ENCODE data around the gene AGPAT1.
"Not testable (repeated sequence)": the region's sequence is repeated elsewhere in the genome, so short reads cannot be mapped to it uniquely, and the experiment has no call there.

AGPAT1 gene, protein sequence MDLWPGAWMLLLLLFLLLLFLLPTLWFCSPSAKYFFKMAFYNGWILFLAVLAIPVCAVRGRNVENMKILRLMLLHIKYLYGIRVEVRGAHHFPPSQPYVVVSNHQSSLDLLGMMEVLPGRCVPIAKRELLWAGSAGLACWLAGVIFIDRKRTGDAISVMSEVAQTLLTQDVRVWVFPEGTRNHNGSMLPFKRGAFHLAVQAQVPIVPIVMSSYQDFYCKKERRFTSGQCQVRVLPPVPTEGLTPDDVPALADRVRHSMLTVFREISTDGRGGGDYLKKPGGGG

DNA sequence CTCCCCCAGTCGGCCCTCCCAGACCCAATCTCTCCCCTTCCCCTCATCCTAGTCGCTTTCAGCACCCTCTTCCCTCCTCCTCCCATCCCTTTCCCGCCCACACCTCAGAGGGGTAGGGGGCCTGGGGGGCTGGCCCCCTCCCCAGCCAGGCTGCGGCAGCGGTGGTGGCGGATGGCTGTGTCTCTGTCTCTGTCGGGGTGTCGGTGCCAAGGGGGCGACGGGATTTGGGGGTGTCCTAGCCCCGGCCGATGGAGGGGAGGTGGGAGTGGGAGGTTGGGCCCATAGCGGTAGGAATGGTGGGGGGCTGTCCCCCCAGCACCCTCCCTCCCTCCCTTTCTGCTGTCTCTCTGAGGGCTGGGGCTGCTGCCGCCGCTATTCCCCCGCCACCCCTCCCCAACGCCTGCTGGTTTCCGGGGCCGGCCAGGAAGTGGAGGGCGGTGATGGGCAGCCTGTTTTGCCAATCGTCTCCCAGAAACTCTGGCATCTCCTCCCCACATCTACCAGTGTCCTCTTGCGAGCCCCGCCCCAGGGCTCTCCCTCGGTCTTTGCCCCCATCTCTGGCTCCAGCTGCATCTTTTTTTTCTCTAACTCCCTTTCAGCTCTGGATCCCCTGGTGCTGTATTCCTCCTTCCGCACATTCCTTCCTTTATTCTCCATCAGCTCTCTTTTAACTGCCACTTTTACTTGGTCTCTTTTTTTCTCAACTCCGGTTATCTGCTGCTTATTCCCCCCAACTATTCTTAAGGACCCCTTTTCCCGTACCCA, at the start of gene AGPAT1:
Gene AGPAT1, minus strand, starts transcription at position 374 of the 765 bp plus-strand sequence. CDS start 4,588 bp downstream, outside the sequence.
- DNase-seq, result peak; percentile 93

DNA sequence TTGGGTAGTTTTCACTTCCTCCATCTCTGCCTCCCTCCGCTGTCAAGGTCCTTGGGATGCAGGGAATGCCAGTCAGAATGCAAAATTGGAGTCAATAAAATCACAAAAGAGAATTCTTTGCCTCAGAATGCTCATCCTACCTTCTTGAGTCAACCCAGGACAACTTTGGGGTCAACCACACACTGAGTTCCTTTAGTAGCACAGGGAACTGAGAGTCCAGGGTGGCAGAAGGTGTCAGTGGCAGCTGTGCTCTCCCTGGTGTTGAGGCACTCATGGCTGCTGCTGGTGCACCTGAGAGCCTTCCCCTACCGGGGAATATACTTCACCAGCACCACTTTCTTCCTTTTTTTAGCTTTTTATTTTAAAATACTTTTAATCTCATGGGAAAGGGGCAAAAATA, 48.8 kb upstream of the AGPAT1 start:
- no peak for DNase-seq

DNA sequence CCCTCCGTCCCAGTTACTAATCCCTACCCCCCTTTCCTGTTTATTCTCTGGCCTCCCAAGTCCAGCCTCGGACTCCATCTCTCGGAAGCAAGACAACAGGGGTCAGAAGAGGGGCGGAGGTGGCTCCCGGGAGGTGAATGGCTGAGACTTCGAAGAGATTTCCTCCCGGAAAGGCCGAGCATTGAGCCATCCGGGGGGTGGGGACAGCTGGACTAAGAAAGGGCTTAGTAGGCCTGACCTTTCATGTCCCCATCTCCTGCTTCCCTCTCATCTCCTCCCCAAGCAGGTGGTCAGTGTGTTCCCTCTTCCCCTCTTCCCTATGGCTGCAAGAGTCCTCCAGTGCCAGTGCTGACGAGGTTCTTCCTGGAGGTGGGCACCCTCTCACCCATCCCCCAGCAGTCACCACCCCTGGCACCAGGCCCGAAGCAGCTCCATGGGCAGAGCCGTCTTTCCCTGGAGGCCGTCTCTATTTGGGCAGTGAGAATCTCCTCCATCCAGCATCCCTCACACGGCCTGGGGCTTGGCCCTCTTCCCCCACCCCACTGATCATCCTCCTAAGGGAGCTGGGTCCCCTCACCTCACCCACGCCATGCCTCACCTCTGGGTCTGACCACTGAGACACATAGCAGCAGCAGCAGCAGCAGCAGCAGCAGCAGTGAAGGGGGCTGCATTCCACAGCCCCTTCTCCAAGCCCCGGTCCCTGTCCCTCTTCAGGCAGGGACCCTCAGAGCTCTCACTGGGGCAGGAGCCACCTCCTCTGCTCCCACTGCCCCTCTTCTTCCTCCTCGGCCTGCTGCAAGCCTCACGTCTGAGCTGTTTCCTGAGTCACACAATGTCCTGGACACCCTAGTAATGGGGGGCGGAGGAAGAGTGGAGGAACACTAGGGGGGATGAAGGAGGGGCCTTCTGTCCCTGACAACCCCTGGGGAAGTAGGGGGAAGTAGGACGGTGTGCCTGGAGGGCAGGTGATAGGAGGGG, 47.7 kb upstream of the AGPAT1 start, which contains the start of gene NOTCH4:
Gene NOTCH4, minus strand, starts transcription at position 810 of the 978 bp plus-strand sequence. Its CDS starts 139 bp downstream, at position 671.
- no peak for DNase-seq

DNA sequence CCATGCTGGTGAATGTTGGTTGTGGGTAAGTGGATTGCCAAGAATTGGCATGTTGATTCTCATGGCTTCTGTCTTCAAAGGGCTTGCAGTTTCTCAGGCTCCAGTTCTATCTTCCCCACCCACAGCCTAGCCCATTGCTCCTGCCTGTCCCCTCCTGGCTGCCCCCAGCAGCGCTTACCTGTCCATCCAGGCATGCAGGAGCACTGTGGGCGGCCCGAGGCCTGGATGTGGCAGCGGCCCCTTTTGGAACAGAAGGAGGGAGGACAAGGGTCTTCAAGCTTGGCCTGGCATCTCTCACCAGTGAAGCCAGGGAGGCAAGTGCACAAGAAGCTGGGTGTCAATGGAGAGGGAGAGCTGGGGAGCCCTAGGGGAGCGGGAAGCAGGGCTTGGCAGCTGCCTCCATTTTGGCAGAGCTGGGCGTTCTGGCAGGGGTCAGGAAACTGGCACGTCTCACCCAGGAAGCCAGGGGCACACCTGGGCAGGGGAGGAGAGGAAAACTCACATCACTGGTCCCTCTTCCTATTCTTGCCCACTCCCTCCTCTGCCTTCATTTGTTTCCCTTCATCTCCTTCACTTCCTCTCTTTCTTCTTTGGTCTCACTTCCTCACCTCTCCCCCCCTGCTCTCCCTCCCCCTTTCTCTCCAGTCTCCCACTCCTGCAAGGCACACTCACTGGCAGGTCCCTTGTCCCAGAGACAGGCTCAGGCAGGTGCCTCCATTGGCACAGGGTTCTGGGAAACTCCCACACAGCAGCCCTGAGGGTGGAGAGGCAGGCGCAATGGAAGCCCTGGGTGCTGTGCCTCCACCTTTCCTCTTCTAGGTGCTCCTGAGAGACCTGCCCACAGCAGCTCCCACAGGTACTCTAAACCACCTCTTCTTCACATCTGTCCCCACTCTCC, 46.7 kb upstream of the AGPAT1 start:
- DNase-seq, result no peak

DNA sequence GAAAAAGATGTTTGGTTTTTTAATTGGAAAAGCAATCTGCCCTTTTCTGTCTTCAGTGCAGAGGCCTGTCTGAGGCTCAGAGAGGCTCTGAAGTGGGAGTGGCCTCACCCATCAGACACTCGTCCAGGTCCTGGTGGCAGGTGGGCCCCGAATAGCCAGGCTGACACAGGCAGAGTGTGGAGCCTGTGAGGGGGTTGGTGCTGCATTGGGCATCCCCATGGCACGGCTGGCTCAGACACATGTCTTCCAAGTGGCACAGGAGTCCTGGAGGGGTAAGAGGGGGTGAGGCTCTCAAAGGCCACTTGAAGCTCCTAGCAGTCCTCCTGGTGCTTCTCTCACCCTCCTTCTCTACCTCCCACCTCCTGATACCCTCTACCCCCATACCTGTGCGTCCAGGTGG, 44.1 kb upstream of the AGPAT1 start:
- no peak for DNase-seq

DNA sequence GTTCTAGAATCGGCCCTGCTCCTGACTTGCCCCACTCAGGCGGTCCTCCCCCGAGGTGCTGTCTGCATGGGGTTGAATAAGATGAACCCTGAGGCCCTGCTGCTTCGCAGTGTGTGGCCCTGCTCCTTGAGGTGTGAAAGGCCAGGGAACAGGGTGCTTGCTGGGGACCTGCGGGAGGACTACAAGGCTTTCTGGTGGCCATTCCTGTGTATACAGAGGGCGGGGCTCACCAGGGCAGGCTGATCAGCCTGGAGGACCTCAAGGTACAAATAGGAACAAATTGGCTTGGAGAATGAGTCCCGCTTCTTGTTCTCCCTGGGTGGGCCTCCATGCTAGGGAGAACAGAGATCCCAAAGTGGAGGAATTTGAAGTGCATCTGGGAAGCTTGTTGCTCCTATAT, 42.3 kb upstream of the AGPAT1 start:
- no peak for DNase-seq

DNA sequence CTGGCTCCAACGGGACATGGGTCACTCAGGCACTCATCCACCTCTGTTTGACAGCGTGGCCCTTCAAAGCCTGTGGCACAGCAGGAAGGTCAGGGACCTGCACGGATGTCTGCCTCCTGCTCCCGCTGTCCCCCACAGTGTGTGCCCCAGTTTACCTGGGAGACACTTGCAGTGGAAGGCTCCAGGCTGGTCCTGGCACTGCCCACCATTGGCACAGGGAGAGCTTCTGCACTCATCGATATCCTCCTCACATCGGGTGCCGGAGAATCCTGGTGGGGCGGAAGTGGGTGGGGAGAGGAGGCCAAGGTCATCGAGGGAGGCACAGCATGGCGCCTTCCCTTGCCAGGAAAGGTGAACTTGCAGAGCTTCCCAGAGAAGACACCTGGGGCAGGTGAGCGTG, 41.1 kb upstream of the AGPAT1 start:
- no peak for DNase-seq

DNA sequence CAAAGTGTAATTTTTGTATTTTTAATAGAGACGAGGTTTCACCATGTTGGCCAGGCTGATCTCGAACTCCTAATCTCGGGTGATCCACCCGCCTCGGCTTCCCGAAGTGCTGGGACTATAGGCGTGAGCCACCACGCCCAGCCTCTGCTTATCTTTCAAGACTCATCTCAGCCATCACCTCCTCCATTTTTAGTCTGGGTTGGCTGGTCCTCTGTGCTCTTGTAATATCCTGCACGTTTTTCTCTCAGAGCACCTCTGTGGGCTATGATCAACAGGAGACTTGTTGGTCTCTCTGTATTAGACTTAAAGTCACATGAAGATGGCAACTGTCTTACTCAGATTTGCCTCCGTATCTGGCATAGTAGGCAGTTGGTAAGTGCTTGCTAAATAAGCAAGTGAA, 40.4 kb upstream of the AGPAT1 start:
- no peak for DNase-seq

DNA sequence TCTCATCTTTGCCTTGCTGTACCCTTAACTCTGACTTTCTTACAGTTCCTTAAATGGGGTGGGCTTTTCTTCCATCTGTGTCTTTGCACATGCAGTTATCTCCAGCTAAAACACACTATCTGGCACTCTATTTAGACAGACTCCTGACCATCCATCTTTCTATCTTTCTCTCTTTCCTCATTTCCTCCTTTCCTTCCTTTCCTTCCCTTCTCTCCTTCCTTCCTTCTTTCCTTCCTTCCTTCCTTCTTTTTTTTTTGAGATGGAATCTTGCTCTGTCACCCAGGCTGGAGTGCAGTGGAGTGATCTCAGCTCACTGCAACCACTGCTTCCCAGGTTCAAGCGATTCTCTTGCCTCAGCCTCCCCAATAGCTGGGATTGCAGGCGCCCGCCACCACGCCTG, 39.7 kb upstream of the AGPAT1 start:
- DNase-seq, result no peak

DNA sequence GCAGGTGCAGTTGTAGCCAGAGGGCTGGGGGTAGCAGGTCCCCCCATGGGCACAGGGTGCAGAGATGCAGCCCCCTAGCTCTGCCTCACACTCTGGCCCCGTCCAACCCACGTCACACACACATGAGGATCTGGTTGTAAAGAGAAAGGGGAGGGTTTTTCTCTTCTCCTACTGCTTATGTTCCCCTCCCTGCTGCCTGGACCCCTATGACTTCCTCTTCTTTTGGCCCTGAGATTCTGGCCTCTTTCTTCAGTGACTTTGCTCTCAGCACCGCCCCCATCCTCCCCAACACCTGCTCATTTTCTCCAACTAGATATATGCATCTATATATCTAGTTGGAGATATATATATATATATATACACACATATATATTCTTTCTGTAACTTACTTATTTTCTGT, 38.2 kb upstream of the AGPAT1 start:
- DNase-seq, result no peak

DNA sequence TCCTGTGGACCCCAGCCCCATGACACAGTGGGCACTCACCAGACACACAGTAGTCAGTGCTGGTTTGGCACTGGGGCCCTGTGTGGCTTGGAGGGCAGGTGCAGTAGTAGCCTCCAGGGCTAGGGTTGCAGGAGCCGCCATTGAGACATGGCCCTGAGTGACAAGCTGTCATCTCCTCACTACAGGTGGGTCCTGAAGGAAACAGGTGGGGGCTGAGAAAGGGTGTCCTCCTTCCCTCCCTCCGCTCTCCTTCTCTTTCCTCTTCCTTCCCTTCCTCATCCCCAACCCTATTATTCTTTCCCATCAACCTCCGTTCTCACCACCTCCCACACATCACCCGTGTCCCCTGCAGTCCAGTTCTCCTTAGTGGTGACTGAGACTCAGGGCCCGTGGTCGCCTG, 37.8 kb upstream of the AGPAT1 start:
- no peak for DNase-seq

DNA sequence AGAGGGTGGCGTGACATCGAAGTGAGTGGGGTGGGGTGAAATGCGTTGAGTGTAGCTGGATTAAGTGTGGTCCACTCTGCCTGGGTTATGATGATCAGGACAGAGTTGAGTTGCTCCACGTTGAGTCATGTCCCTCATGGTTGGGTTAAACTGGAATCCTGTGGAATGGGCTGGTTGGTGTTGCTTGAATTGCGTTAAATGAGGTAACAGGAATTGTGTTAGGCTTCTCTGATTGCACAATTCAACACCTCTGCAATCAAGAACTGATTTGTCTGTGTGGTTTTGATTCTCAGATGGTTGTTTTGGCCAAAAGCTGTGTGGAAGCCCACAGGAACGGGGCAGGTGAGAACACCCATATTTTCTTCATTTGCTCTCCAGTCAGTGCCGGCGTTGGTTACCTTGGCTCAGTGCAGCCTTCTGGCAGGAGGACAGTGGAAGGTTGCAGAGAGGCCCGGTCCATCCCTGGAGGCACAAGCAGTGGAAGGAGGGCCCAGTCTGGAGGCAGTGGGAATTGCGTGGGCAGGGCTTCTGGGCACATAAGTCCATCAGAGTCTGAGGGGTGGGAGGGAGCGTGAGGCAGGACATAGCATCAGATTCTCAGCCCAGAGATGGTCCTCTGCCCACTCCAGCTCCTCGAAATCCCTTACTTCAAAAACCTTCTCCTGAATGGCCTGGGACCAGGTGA, 36.3 kb upstream of the AGPAT1 start:
- no peak for DNase-seq

DNA sequence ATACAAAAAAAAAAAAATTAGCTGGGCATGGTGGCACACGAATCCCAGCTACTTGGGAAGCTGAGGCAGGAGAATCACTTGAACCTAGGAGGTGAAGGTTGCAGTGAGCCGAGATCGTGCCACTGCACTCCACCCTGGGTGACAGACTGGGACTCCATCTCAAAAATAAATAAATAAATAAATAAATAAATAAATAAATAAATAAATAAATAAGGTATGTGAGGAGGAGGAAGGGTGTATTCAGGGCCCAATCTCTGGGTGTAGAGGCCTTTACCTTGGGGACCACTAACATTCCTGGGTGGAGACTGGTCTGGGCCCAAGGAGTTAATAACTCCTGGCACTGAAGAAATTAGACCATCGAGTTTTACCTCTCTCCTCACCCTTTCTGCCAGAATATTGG, 35.5 kb upstream of the AGPAT1 start:
- DNase-seq, result not testable (repeated sequence)

DNA sequence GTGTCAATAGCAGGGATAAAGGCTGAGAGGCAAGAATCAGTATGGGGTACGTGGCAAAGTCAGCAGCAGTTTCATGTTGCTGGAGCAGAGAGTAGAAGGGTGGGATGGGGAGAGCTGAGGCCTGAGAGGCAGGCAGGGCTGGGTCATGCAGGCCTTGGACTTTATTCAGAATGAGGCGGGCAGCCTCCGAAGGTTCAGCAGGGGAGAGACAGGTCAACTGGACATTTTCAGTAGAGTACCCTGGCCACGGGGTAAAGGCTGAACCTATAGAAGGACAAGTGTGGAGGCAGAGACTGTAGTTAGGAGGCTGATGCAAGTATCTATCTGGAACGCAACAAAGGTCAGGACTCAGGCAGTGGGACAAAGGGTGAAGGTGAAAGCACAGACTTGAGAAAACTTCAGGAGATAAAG, 34.3 kb upstream of the AGPAT1 start:
- DNase-seq, result no peak

DNA sequence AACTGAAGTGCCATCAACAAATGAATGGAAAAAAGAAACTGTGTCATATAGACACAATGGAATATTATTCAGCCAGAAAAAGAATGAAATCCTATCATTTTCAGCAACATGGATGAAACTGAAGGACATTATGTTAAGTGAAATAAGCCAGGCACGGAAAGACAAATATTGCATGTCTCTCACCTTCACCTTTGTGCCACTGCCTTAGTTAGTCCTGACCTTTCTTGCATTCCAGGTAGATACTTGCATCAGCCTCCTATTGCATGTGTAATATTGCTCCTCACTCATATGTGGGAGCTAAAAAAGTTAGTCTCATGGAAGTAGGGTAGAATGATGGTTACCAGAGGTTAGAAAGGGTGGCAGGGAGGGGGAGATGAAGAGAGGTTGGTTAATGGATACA, 33.1 kb upstream of the AGPAT1 start:
- DNase-seq, result no peak

DNA sequence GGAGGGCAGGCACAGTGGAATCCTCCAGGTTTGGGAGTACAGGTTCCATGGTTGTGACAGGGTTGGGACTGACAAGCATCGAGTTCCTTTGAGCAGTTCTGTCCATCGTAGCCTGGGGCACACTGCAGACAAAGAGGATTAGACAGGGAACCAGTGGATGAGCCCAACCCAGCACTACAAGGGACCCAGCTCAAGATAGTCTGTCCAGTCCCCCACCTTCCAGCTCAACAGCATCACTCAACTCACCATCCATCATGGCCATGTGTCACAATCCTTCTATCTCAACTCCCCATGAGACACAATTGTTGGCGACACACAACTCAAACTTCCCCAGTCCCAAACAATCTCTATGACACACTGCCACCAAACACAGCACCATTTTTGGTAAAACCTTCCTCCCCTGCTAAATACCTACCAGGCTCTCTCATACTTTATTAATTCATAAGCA, 28.4 kb upstream of the AGPAT1 start:
- DNase-seq, result no peak

DNA sequence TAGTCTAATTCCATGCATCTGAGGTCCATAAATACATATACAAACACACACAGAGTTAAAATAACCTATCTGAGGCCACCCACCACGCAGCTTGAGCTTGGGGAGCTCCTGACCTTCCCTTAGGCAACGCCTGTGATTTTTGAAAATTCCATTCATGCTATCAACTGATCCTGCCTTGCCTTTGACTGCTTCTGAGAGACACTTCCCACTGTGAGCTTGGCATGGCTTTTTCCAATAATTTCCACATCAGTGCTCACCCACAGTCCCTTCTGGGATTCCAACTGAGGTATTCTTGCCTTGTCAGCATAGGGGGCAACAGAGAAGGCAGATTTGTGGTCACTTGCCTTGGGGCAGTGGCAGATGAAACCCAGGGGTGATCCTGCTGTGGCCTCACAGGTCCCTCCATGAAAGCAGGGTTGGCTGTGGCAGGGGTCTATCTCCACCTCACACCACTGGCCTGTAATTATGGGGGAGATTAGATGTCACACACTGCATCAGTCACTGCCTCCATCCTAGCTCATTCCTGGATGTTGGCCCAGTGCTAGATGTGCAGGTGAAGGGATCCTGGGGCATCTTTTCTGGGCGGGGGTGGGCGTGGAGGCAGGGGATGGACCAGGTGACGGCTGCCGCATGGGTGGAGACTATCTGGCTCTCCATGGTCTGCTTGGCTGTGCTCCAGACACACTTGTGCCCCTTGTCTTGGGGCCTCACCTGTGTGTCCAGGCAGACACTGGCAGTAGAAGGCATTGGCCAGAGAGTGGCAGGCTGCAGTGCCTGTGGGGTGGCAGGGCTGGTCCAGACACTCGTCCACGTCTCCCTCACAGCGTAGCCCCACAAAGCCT, 27.8 kb upstream of the AGPAT1 start:
- DNase-seq, result no peak

DNA sequence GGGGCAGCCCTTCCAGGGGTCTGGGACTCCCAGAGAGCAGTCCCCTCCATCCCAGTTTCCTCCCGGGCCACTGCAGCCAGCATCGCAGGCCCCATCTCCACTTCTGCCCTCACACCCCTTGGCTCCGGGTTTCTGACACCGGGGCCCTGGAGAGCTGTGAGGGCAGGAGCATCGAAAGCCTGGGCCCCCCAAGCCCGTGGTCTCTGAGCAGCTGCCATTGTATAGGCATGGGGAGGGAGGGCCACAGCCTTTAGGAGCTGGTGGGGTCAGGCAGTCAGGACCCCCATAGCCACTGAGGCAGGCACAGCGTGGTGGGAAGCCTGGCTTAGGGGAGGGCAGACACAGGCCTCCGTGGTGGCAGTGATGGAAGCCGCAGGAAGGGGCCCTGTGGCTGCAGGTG, 26.3 kb upstream of the AGPAT1 start:
- DNase-seq, result no peak

DNA sequence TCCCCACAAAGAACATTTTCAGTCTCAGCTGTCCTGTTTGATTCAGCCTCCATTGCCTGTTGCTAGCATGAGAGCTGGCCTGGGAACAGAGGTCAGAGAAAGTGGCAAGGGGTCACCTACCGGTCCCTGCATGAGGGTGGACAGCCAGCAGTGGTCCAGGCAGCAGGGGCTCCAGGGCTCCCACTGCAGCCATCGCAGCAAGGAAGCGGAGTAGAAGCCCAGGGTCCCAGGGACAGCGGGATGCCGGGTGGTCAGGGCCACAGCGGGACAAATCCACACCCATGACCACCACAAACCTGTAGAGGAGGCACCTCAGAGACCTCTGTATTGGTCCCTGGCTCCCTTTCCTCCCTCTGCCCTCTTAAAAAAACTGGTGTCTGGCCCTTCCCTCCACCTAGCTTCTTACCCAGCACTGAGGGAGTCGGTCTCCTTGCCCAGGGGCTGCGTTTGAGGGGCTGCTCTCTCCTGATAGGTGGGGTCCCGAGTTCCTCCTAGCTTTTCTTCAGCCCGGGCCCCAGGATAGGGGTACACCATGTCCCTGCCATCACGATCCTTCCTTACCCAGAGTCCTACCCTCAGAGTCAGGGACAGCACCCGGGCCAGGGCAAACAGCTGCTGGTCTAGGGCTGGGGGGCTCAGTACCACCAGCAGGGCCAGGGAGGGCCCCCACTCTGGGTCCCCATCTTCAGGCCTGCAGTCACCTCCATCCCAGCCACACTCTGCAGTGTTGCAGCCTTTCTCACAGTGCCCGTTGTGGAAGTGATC, 25.0 kb upstream of the AGPAT1 start:
- no peak for DNase-seq

DNA sequence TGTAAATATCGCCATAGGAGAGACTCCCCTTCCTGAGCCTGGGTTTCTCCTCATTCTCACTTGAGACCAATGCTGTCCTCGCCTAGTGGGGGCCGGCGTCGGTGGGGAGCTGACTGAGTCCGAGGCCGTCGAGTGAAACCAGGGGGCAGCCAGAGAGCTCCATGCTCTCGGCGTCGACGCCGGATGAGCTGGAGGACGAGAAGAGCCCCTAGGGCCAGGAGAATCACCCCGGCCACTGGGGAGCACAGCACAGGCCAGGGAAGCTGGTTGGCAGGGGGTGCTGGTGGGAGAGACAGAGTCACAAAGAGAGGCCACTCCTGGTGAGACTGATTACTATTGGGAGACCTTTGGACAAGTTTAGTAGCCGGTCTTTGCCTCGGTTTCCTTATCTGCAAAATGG, 23.0 kb upstream of the AGPAT1 start:
- no peak for DNase-seq
